Transverse colon (tissue), 4 donors: ENCODE data around the gene ABHD6. TPM values are rescaled to one million over a fixed set of nuclear protein-coding genes. Genes with fewer than 3 reads are reported as not detected.

Experiments
- DNase-seq: peaks from one replicate; pipeline ENCODE4 v3.0.0-alpha.2; 2019
- H3K27ac ChIP-seq, 4 donors: fragments of 200-600 bp; sonication (generic); 2 replicates each; pipeline ENCODE4 v1.5.1; 2016 to 2018; ENCODE audit warnings: inconsistent platforms in 4 of 4
- H3K27me3 ChIP-seq: fragments of 200-600 bp; sonication (generic); 2 replicates; pipeline ENCODE4 v1.5.1; 2017; ENCODE audit warnings: inconsistent platforms
- H3K36me3 ChIP-seq, 4 donors: fragments of 200-600 bp; sonication (generic); 2 replicates each; pipeline ENCODE4 v1.5.1; 2017 to 2019; ENCODE audit warnings: inconsistent platforms in 4 of 4
- H3K4me1 ChIP-seq, 4 donors: fragments of 200-600 bp; sonication (generic); 2 replicates each; pipeline ENCODE4 v1.5.1; 2017 to 2020; ENCODE audit warnings: inconsistent platforms in 4 of 4
- H3K4me3 ChIP-seq, 4 donors: fragments of 200-600 bp; sonication (generic); 1 replicate in 1 of 4; 2 replicates in 3 of 4; pipeline versions ENCODE4 v1.5.1 to v1.6.1; 2017 to 2019; ENCODE audit warnings: inconsistent platforms in 4 of 4
- H3K9me3 ChIP-seq, 2 donors: fragments of 200-600 bp; sonication (generic); 2 replicates each; pipeline ENCODE4 v1.5.1; 2017 to 2019; ENCODE audit warnings: inconsistent platforms in 2 of 2
- CTCF ChIP-seq, 5 experiments: fragments of 200-600 bp in 3 of 5; fragments of 450-650 bp in 2 of 5; sonication (generic) in 3 of 5; IDR thresholded peaks; 1 replicate in 2 of 5; 2 replicates in 3 of 5; pipeline ENCODE4 v1.5.1; 2016 to 2017; ENCODE audit warnings: antibody characterized with exemption in 5 of 5, inconsistent platforms in 3 of 5, mild to moderate bottlenecking in 2 of 5, moderate library complexity in 1 of 5
- EP300 ChIP-seq: sonication (generic); formaldehyde crosslinking; IDR thresholded peaks from one replicate; pipeline ENCODE4 v1.6.1; 2017; ENCODE audit warnings: antibody characterized with exemption, low read depth
- POLR2A ChIP-seq: fragments of 450-650 bp; IDR thresholded peaks from one replicate; pipeline ENCODE4 v1.6.1; 2016; ENCODE audit warnings: antibody characterized with exemption, mild to moderate bottlenecking, moderate library complexity
- POLR2AphosphoS5 ChIP-seq, 3 donors: sonication (generic); formaldehyde crosslinking; IDR thresholded peaks; one replicate each; pipeline ENCODE4 v1.6.1; 2016; ENCODE audit warnings: antibody characterized with exemption in 3 of 3
- WGBS, 2 donors: methylation state at CpG; one replicate each; pipeline ENCODE4 v1.1.5; 2018; ENCODE audit warnings: low coverage in 1 of 2; 5-methylcytosine and 5-hydroxymethylcytosine counted together
- in situ Hi-C, 4 donors: fragments of 200-750 bp; cut with MboI; loops; one replicate each; pipeline versions ENCODE4 v1.15.0 to v1.15.1; 2017; ENCODE audit warnings: low sequenced_read_pairs in 3 of 4, low pct_ligation_motif_present in 1 of 4, low pct_unique_long_range_greater_than_20kb in 1 of 4
- intact Hi-C: fragments of 100-400 bp; cut with DNase I; formaldehyde crosslinking; loops from one replicate; pipeline ENCODE4 v1.15.1; 2023; ENCODE audit warnings: low total_unique reads
- total RNA-seq, 4 donors: library from RNA; depleted of rRNA; stranded (reverse); fragments of >200 nt; gene quantifications; one replicate each; pipeline ENCODE4 v1.1.0, GENCODE V29; 2016

Gene ABHD6
- total RNA-seq, 4 donors from 2014 or later: 5.2 to 68.1 (median 32.0) TPM

GRCh38 chr3:58190291-58190690, 47.3 kb upstream of the ABHD6 start:
- intact Hi-C loops: no loop called here
- in situ Hi-C loops: loop anchor here in 1 of 4 donors (25.0 kb wide), 1 partner anchor 222 kb away; no protein-coding TSS in a partner anchor
- peaks cover 0 to 7% (median 0%) of the 10 kb centered on the region in 4 donors for H3K4me1 ChIP-seq
- TF ChIP-seq POLR2AphosphoS5 (IDR thresholded peaks at IDR 0.05) (no peak), EP300 (no peak), CTCF (IDR thresholded peaks at IDR 0.05) (no peak), POLR2A (no peak)
- no peak overlapping the region for H3K27ac ChIP-seq
- H3K27me3 ChIP-seq: no peaks in the 10 kb centered on the region
- no peak overlapping the region for H3K4me3 ChIP-seq
- no peaks in the 10 kb centered on the region for H3K36me3 ChIP-seq
- H3K9me3 ChIP-seq: no peaks in the 10 kb centered on the region
- DNase-seq: no peak
- 100% methylated on average over 4 of the region's 4 CpGs; no CpG with 5 or more reads in 1 of the 2 donors for WGBS, 2 donors

GRCh38 chr3:58190882-58191281, 46.7 kb upstream of the ABHD6 start:
- Histone ChIP-seq H3K9me3 (no peaks in the 10 kb centered on the region), H3K4me1 (peaks cover 0 to 7% (median 0%) of the 10 kb centered on the region in 4 donors), H3K27me3 (no peaks in the 10 kb centered on the region), H3K27ac (no peak overlapping the region), H3K36me3 (no peaks in the 10 kb centered on the region), H3K4me3 (no peak overlapping the region)
- WGBS, 2 donors: 60 to 93% methylated on average over 1 to 4 of the region's 4 CpGs
- in situ Hi-C loops (loop anchor here in 1 of 4 donors (25.0 kb wide), 1 partner anchor 221 kb away; no protein-coding TSS in a partner anchor), intact Hi-C loops (no loop called here)
- DNase-seq: no peak
- TF ChIP-seq POLR2A: no peak
- no peak for TF ChIP-seq CTCF (IDR thresholded peaks at IDR 0.05)
- TF ChIP-seq EP300: no peak
- TF ChIP-seq POLR2AphosphoS5 (IDR thresholded peaks at IDR 0.05): no peak

- intact Hi-C loops (no loop called here), in situ Hi-C loops (loop anchor here in 1 of 4 donors (25.0 kb wide), 1 partner anchor 221 kb away; no protein-coding TSS in a partner anchor)
- no peaks in the 10 kb centered on the region for H3K36me3 ChIP-seq
- no peak for DNase-seq
- no peaks in the 10 kb centered on the region for H3K9me3 ChIP-seq
- H3K27me3 ChIP-seq: no peaks in the 10 kb centered on the region
- 71 to 76% methylated on average over 9 to 10 of the region's 10 CpGs for WGBS, 2 donors
- H3K4me3 ChIP-seq: no peak overlapping the region
- H3K4me1 ChIP-seq: peaks cover 0 to 7% (median 0%) of the 10 kb centered on the region in 4 donors
- TF ChIP-seq CTCF (IDR thresholded peaks at IDR 0.05) (no peak), POLR2AphosphoS5 (IDR thresholded peaks at IDR 0.05) (no peak), POLR2A (no peak), EP300 (no peak)
- no peak overlapping the region for H3K27ac ChIP-seq
These were observed 46.1 kb upstream of the ABHD6 start for GRCh38 chr3:58191361-58191991.

GRCh38 chr3:58192069-58192468, 45.5 kb upstream of the ABHD6 start:
- WGBS, 2 donors: 60 to 85% methylated on average over 1 to 5 of the region's 5 CpGs
- no peaks in the 10 kb centered on the region for H3K27me3 ChIP-seq
- no peaks in the 10 kb centered on the region for H3K36me3 ChIP-seq
- no peak overlapping the region for H3K4me3 ChIP-seq
- DNase-seq: no peak
- intact Hi-C loops (no loop called here), in situ Hi-C loops (loop anchor here in 1 of 4 donors (25.0 kb wide), 1 partner anchor 220 kb away; no protein-coding TSS in a partner anchor)
- no peak overlapping the region for H3K27ac ChIP-seq
- peaks cover 0 to 7% (median 0%) of the 10 kb centered on the region in 4 donors for H3K4me1 ChIP-seq
- TF ChIP-seq EP300: no peak
- TF ChIP-seq CTCF (IDR thresholded peaks at IDR 0.05): no peak
- TF ChIP-seq POLR2AphosphoS5 (IDR thresholded peaks at IDR 0.05): no peak
- TF ChIP-seq POLR2A: no peak
- H3K9me3 ChIP-seq: no peaks in the 10 kb centered on the region
